ENCODE data around the gene KRT80.

Gene KRT80

GRCh38 chr12:52213564-52214420 is 22.0 kb upstream of the KRT80 start:
- H3K4me3 ChIP-seq (ENCODE audit: low read length) = no peak overlapping the region
- peak; percentile 15 for DNase-seq (ENCODE audit: low read depth, low spot score)

GRCh38 chr12:52212701-52213563 is 21.1 kb upstream of the KRT80 start:
- H3K4me3 ChIP-seq (ENCODE audit: low read length) = no peak overlapping the region
- no peak for DNase-seq (ENCODE audit: low read depth, low spot score)

- DNase-seq (ENCODE audit: low read depth, low spot score) = no peak
- H3K4me3 ChIP-seq (ENCODE audit: low read length) = no peak overlapping the region
Measured at GRCh38 chr12:52211716-52212585, 20.1 kb upstream of the KRT80 start.

GRCh38 chr12:52210925-52211650 is 19.3 kb upstream of the KRT80 start:
- no peak for DNase-seq (ENCODE audit: low read depth, low spot score)

GRCh38 chr12:52210186-52210924 is 18.5 kb upstream of the KRT80 start:
- H3K4me3 ChIP-seq (ENCODE audit: low read length) = no peak overlapping the region
- DNase-seq (ENCODE audit: low read depth, low spot score) = no peak

More at GRCh38 chr12:52210925-52211650, 19.3 kb upstream of the KRT80 start:
- no peak overlapping the region for H3K4me3 ChIP-seq (ENCODE audit: low read length)

- no peak for DNase-seq (ENCODE audit: low read depth, low spot score)
- no peak overlapping the region for H3K4me3 ChIP-seq (ENCODE audit: low read length)
Measured at GRCh38 chr12:52209321-52209720, 17.5 kb upstream of the KRT80 start.

GRCh38 chr12:52208424-52209165 is 16.8 kb upstream of the KRT80 start:
- H3K4me3 ChIP-seq (ENCODE audit: low read length) = no peak overlapping the region
- no peak for DNase-seq (ENCODE audit: low read depth, low spot score)

GRCh38 chr12:52207895-52208294 is 16.1 kb upstream of the KRT80 start:
- no peak overlapping the region for H3K4me3 ChIP-seq (ENCODE audit: low read length)
- DNase-seq (ENCODE audit: low read depth, low spot score) = no peak

- H3K4me3 ChIP-seq (ENCODE audit: low read length) = no peak overlapping the region
- DNase-seq (ENCODE audit: low read depth, low spot score) = no peak
Measured at GRCh38 chr12:52207106-52207505, 15.3 kb upstream of the KRT80 start.

GRCh38 chr12:52206304-52207040 is 14.7 kb upstream of the KRT80 start:
- no peak overlapping the region for H3K4me3 ChIP-seq (ENCODE audit: low read length)
- no peak for DNase-seq (ENCODE audit: low read depth, low spot score)

GRCh38 chr12:52205612-52206303 is 13.9 kb upstream of the KRT80 start:
- no peak overlapping the region for H3K4me3 ChIP-seq (ENCODE audit: low read length)
- no peak for DNase-seq (ENCODE audit: low read depth, low spot score)

GRCh38 chr12:52204931-52205505 is 13.2 kb upstream of the KRT80 start:
- no peak for DNase-seq (ENCODE audit: low read depth, low spot score)
- H3K4me3 ChIP-seq (ENCODE audit: low read length) = no peak overlapping the region

- DNase-seq (ENCODE audit: low read depth, low spot score) = no peak
- no peak overlapping the region for H3K4me3 ChIP-seq (ENCODE audit: low read length)
Measured at GRCh38 chr12:52204095-52204930, 12.5 kb upstream of the KRT80 start.

- H3K4me3 ChIP-seq (ENCODE audit: low read length) = no peak overlapping the region
Measured at GRCh38 chr12:52203079-52203921, 11.5 kb upstream of the KRT80 start.

More at GRCh38 chr12:52203079-52203921, 11.5 kb upstream of the KRT80 start:
- DNase-seq (ENCODE audit: low read depth, low spot score) = no peak

All from Jurkat, Clone E6-1 (cell line).